Sigmoid colon (tissue), 4 donors: ENCODE measurements around the gene ACMSD.

Source experiments
- EP300 ChIP-seq, 4 donors: sonication (generic); formaldehyde crosslinking; IDR thresholded peaks; one replicate each; pipeline ENCODE4 v1.6.1; 2017; ENCODE audit warnings: antibody characterized with exemption in 4 of 4
- POLR2A ChIP-seq, 2 donors: fragments of 450-650 bp; IDR thresholded peaks; one replicate each; pipeline ENCODE4 v1.6.1; 2016; ENCODE audit warnings: antibody characterized with exemption in 2 of 2, mild to moderate bottlenecking in 2 of 2, moderate library complexity in 2 of 2
- TF ChIP-seq, protein P1 (sequence below), 4 experiments: fragments of 450-650 bp in 3 of 4; fragments of 200-600 bp in 1 of 4; IDR thresholded peaks; one replicate each; pipeline ENCODE4 v1.5.1; 2016 to 2019; ENCODE audit warnings: antibody characterized with exemption in 4 of 4, mild to moderate bottlenecking in 3 of 4, moderate library complexity in 2 of 4

DNA sequence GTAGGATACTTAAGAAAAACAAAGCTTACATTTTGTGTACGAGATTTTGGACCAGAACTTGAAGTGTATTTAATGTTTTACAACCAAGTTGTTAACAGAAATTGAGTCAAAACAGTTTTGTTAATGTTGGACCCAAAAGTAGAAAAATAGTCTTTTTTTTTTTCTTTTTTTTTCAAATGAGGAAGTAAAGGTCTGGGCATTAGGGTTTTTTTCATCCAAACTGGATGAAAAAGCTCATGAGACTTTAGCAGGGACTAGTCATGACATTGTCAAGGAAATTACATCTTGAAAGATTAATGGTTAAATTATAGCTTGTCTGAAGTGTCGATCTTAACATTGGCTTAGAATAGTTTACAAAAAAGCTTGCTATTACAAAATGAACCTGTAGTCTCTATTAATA, 112.5 kb downstream of the ACMSD start:
- TF ChIP-seq, protein P1, sequence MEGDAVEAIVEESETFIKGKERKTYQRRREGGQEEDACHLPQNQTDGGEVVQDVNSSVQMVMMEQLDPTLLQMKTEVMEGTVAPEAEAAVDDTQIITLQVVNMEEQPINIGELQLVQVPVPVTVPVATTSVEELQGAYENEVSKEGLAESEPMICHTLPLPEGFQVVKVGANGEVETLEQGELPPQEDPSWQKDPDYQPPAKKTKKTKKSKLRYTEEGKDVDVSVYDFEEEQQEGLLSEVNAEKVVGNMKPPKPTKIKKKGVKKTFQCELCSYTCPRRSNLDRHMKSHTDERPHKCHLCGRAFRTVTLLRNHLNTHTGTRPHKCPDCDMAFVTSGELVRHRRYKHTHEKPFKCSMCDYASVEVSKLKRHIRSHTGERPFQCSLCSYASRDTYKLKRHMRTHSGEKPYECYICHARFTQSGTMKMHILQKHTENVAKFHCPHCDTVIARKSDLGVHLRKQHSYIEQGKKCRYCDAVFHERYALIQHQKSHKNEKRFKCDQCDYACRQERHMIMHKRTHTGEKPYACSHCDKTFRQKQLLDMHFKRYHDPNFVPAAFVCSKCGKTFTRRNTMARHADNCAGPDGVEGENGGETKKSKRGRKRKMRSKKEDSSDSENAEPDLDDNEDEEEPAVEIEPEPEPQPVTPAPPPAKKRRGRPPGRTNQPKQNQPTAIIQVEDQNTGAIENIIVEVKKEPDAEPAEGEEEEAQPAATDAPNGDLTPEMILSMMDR (IDR thresholded peaks at IDR 0.05), result no peak
- TF ChIP-seq EP300 (IDR thresholded peaks at IDR 0.05) (no peak), POLR2A (IDR thresholded peaks at IDR 0.05) (no peak)
